ENCODE data around the gene MPND.
"Not testable (repeated sequence)": the region's sequence is repeated elsewhere in the genome, so short reads cannot be mapped to it uniquely, and the experiment has no call there.

The MPND gene

GRCh38 chr19:4346020-4346383 lies 2.6 kb downstream of the MPND start:
- no peak for DNase-seq (ENCODE audit: low read depth in 2 of 3, low spot score in 2 of 3)

GRCh38 chr19:4347521-4347920 lies 4.2 kb downstream of the MPND start:
- DNase-seq (ENCODE audit: low read depth in 2 of 3, low spot score in 2 of 3): no peak

GRCh38 chr19:4349225-4349624 lies 5.9 kb downstream of the MPND start:
- not testable (repeated sequence) for DNase-seq (ENCODE audit: low read depth in 2 of 3, low spot score in 2 of 3)

GRCh38 chr19:4350111-4350510 lies 6.7 kb downstream of the MPND start:
- DNase-seq (ENCODE audit: low read depth in 2 of 3, low spot score in 2 of 3): no peak

GRCh38 chr19:4350726-4351125 lies 7.4 kb downstream of the MPND start:
- no peak for DNase-seq (ENCODE audit: low read depth in 2 of 3, low spot score in 2 of 3)

- DNase-seq (ENCODE audit: low read depth in 2 of 3, low spot score in 2 of 3): no peak
These were observed 9.3 kb downstream of the MPND start for GRCh38 chr19:4352701-4353121.

GRCh38 chr19:4354282-4354681 lies 10.9 kb downstream of the MPND start:
- DNase-seq (ENCODE audit: low read depth in 2 of 3, low spot score in 2 of 3): no peak

GRCh38 chr19:4354897-4355296 lies 11.5 kb downstream of the MPND start:
- no peak for DNase-seq (ENCODE audit: low read depth in 2 of 3, low spot score in 2 of 3)

- DNase-seq (ENCODE audit: low read depth in 2 of 3, low spot score in 2 of 3): no peak
These were observed 13.9 kb downstream of the MPND start for GRCh38 chr19:4357095-4357797.

GRCh38 chr19:4357921-4358326 lies 14.6 kb downstream of the MPND start:
- DNase-seq (ENCODE audit: low read depth in 2 of 3, low spot score in 2 of 3): no peak

GRCh38 chr19:4358709-4359626 lies 15.6 kb downstream of the MPND start:
- DNase-seq (ENCODE audit: low read depth in 2 of 3, low spot score in 2 of 3): no peak

GRCh38 chr19:4359627-4360000 lies 16.3 kb downstream of the MPND start:
- no peak for DNase-seq (ENCODE audit: low read depth in 2 of 3, low spot score in 2 of 3)

GRCh38 chr19:4360081-4360569 lies 16.8 kb downstream of the MPND start:
- no peak for DNase-seq (ENCODE audit: low read depth in 2 of 3, low spot score in 2 of 3)

GRCh38 chr19:4360641-4361151 lies 17.3 kb downstream of the MPND start:
- no peak for DNase-seq (ENCODE audit: low read depth in 2 of 3, low spot score in 2 of 3)

GRCh38 chr19:4361152-4362046 lies 18.0 kb downstream of the MPND start:
- DNase-seq (ENCODE audit: low read depth in 2 of 3, low spot score in 2 of 3): no peak

- no peak for DNase-seq (ENCODE audit: low read depth in 2 of 3, low spot score in 2 of 3)
These were observed 18.9 kb downstream of the MPND start for GRCh38 chr19:4362101-4362828.

- no peak for DNase-seq (ENCODE audit: low read depth in 2 of 3, low spot score in 2 of 3)
These were observed 19.6 kb downstream of the MPND start for GRCh38 chr19:4362831-4363545.

- DNase-seq (ENCODE audit: low read depth in 2 of 3, low spot score in 2 of 3): no peak
These were observed 20.4 kb downstream of the MPND start for GRCh38 chr19:4363571-4364304.

GRCh38 chr19:4365341-4365740 lies 22.0 kb downstream of the MPND start:
- no peak for DNase-seq (ENCODE audit: low read depth in 2 of 3, low spot score in 2 of 3)
